Mucosa of gallbladder (tissue), 1 donor: ENCODE data around the gene CHRNA5. TPM values are rescaled to one million over a fixed set of nuclear protein-coding genes. Genes with fewer than 3 reads are reported as not detected.
"Not testable (repeated sequence)": the region's sequence is repeated elsewhere in the genome, so short reads cannot be mapped to it uniquely, and the experiment has no call there.

Experiments
- DNase-seq: peaks from one replicate; pipeline ENCODE4 v3.0.0-alpha.2; 2020; ENCODE audit warnings: low spot score
- total RNA-seq: library from RNA; stranded (reverse); gene quantifications from one replicate; pipeline ENCODE4 v1.2.1, GENCODE V29; 2021
- donor health status: DM: no; HTN: no; CAD: no.

CHRNA5 gene
- total RNA-seq, 1 donor from 2014 or later, result 20.3 TPM

GRCh38 chr15:78565951-78566774 lies 843 bp downstream of the CHRNA5 start:
- DNase-seq, result no peak

DNA sequence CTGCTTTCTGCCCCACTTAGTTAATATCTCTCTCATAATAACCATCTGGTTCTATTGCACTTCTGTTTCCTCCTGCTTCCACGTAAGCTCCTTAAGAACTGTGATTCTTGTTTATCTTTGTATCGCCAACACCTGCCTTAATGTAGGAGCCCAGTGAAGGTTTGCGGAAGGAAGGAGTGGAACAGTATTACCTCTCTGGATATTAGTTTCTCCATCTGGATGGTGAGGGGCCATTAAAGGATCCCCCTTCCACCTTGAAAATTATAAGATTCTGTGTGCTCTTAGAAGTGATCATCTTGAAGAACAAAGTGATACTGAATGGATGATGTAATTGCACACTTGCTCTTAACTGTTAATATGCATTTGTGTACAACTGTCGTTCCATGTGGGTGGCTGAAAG lies 2.2 kb downstream of the CHRNA5 start:
- no peak for DNase-seq

- no peak for DNase-seq
These were observed 5.4 kb downstream of the CHRNA5 start for GRCh38 chr15:78570710-78571109.

DNA sequence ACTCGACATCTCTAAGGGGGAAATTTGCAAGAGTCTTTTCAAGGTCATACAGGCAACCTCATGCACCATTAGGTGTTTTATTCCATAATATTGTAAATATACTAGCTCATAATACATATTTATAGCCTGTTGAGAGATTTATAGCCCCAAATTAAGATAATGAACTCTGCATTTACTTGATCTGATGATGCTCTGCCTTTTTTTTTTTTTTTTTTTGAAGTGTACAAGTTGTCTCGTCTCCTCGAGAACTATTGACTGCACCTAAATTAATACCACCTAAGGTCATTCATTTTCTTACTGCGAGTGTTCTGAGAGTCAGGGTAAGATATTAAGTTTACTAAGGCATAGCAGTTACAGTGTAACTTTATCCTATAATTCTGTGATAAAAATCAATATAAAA lies 6.1 kb downstream of the CHRNA5 start:
- DNase-seq, result no peak

DNA sequence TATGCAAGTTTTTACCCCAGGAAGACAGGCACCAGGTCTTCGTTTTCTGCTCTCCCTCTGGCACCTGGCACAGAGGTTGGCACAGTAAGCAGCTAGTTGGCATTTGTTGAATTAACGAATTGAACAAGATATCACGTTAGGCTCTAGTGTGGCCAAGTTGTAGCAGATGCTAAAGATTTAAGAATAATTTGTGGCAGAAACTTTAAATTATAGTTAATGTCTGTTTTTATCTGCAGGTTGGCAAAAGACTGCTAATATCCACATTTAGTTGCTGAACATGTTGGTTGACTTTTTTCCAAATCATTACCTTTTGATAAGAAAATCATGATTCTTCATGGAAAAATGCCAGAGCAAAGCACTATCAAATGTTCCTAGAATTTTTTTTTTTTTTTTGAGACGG lies 8.1 kb downstream of the CHRNA5 start:
- DNase-seq, result no peak

GRCh38 chr15:78574944-78575343 lies 9.6 kb downstream of the CHRNA5 start:
- DNase-seq, result no peak

- no peak for DNase-seq
These were observed 32.3 kb downstream of the CHRNA5 start for GRCh38 chr15:78597583-78597982.

DNA sequence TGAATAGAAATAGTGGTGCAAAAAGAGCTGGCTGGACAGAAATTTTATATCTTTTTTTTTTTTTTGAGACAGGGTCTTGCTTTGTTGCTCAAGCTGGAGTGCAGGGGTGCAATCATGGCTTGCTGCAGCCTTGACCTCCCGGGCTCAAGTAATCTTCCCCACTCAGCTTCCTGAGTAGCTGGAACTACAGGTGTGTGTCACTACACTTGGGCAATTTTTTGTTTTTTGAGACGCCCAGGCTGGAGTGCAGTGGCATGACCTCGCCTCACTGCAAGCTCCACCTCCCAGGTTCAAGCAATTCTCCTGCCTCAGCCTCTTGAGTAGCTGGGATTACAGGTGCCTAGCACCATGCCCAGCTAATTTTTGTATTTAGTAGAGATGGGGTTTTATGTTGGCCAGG lies 33.0 kb downstream of the CHRNA5 start:
- DNase-seq, result no peak

- no peak for DNase-seq
These were observed 33.9 kb downstream of the CHRNA5 start for GRCh38 chr15:78599189-78599588.

- no peak for DNase-seq
These were observed 38.1 kb downstream of the CHRNA5 start for GRCh38 chr15:78603467-78603866.

GRCh38 chr15:78604420-78604819 lies 39.1 kb downstream of the CHRNA5 start:
- no peak for DNase-seq

- no peak for DNase-seq
These were observed 39.9 kb downstream of the CHRNA5 start for GRCh38 chr15:78605201-78605600.

GRCh38 chr15:78605680-78606079 lies 40.4 kb downstream of the CHRNA5 start:
- no peak for DNase-seq

- not testable (repeated sequence) for DNase-seq
These were observed 44.2 kb downstream of the CHRNA5 start for GRCh38 chr15:78609551-78609950.

- no peak for DNase-seq
These were observed 48.7 kb downstream of the CHRNA5 start for GRCh38 chr15:78614021-78614420.

GRCh38 chr15:78615151-78615589 lies 49.9 kb downstream of the CHRNA5 start:
- no peak for DNase-seq

- DNase-seq, result no peak
These were observed 51.2 kb downstream of the CHRNA5 start for GRCh38 chr15:78616506-78616905.

GRCh38 chr15:78617076-78617475 lies 51.8 kb downstream of the CHRNA5 start:
- DNase-seq, result no peak

DNA sequence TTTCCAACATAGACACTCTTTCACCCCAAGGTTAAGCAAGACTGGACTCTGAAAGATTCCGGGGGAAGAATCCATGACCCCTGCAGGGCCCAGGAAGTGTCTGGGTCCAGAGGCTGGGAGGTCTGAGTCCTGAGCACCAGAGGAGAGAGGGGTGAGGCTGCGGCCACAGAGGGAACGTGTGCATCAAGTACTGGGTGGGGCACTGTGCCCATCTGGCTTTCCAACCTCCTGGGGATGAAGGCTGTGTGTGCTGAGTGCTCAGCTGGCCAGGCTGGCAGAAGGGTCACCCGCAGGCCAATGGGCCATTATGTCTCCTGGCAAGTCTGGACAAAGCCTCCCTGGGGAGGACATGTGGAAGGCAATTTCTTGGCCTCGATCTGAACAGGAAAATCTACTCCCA lies 52.2 kb downstream of the CHRNA5 start:
- no peak for DNase-seq

GRCh38 chr15:78618064-78618463 lies 52.7 kb downstream of the CHRNA5 start:
- DNase-seq, result no peak

DNA sequence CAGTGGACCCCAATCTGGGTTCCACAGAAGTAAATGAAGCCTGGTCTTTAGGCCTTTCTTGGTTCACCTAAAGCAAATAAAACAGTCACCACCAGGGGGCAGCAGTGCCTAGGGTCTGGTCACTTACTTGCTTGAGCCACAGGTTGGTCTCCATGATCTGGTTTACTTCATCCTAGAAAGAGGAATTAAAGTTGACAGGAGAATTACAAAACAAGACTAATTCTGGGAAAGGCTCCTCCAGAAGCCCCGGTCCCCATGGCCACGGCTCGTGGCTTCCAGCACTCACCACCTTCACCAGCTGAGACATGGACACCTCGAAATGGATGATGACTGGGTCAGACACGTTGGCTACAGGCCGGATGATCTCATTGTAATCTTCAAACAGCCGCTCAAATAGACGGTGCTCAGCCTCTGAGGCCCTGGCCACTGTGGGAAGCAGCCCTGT lies 53.2 kb downstream of the CHRNA5 start:
- peak; percentile 92 for DNase-seq

- no peak for DNase-seq
These were observed 54.0 kb downstream of the CHRNA5 start for GRCh38 chr15:78619022-78619950.
